Right lobe of liver (tissue), 4 donors: ENCODE measurements around the gene GPR160.

Experiments used
- POLR2A ChIP-seq: fragments of 450-650 bp; IDR thresholded peaks from one replicate; pipeline ENCODE4 v1.6.1; 2017; ENCODE audit warnings: antibody characterized with exemption, mild to moderate bottlenecking
- TF ChIP-seq, protein P1 (sequence below), 4 donors: fragments of 200-600 bp in 3 of 4; fragments of 450-650 bp in 1 of 4; IDR thresholded peaks; one replicate each; pipeline versions ENCODE4 v1.5.1 to v1.8.0; 2016 to 2022; ENCODE audit warnings: antibody characterized with exemption in 4 of 4, mild to moderate bottlenecking in 2 of 4
- donor health status: DM: no; HTN: no; CAD: no.
- donor health status: DM: no; HTN: no; CAD: no.
- donor health status: DM: no; HTN: yes; CAD: no.

DNA sequence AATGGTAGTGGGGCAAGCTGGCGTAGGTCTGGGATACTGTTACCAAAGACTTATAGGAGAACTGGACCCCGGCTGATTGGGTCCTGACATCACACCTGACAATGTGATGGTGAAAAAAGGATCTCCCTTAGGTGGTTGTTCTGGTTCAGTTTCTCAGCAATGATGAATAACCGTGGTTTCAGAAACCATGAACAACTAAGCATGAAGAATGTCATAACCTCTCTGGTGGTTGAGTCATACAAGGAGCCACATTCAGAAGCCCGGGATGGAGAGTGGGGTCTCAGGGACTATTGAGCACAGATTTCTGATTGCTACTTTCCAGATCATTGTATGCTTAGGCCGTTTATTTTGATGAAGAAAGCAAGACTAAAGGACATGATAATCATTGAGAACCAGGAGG, 17.4 kb downstream of the GPR160 start:
- no peak for TF ChIP-seq POLR2A
- TF ChIP-seq, protein P1, sequence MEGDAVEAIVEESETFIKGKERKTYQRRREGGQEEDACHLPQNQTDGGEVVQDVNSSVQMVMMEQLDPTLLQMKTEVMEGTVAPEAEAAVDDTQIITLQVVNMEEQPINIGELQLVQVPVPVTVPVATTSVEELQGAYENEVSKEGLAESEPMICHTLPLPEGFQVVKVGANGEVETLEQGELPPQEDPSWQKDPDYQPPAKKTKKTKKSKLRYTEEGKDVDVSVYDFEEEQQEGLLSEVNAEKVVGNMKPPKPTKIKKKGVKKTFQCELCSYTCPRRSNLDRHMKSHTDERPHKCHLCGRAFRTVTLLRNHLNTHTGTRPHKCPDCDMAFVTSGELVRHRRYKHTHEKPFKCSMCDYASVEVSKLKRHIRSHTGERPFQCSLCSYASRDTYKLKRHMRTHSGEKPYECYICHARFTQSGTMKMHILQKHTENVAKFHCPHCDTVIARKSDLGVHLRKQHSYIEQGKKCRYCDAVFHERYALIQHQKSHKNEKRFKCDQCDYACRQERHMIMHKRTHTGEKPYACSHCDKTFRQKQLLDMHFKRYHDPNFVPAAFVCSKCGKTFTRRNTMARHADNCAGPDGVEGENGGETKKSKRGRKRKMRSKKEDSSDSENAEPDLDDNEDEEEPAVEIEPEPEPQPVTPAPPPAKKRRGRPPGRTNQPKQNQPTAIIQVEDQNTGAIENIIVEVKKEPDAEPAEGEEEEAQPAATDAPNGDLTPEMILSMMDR (IDR thresholded peaks at IDR 0.05), result no peak
